GM12865 (cell line): ENCODE results near the gene PDE3B.
"Not testable (repeated sequence)": the region's sequence is repeated elsewhere in the genome, so short reads cannot be mapped to it uniquely, and the experiment has no call there.

Source experiments
- DNase-seq: peaks from one replicate; pipeline ENCODE4 v3.0.0; 2010; ENCODE audit warnings: low read depth
- H3K4me3 ChIP-seq: 2 replicates; pipeline ENCODE4 v1.5.1; 2011; ENCODE audit warnings: mild to moderate bottlenecking, low read depth, low read length, control low read depth
- CTCF ChIP-seq: IDR thresholded peaks from 2 replicates; pipeline ENCODE4 v1.5.1; 2011; ENCODE audit warnings: low read length, control low read depth, low read depth, inconsistent platforms; ENCODE audit not compliant: insufficient read depth; ENCODE audit errors: missing control alignments

Gene PDE3B

GRCh38 chr11:14626650-14627049 lies 17.0 kb upstream of the PDE3B start:
- no peak for TF ChIP-seq CTCF
- H3K4me3 ChIP-seq: no peak overlapping the region
- no peak for DNase-seq

GRCh38 chr11:14633506-14634224 lies 9.9 kb upstream of the PDE3B start:
- not testable (repeated sequence) for DNase-seq, H3K4me3 ChIP-seq

GRCh38 chr11:14634813-14635212 lies 8.8 kb upstream of the PDE3B start:
- no peak for TF ChIP-seq CTCF
- no peak overlapping the region for H3K4me3 ChIP-seq
- no peak for DNase-seq

GRCh38 chr11:14635546-14635945 lies 8.1 kb upstream of the PDE3B start:
- DNase-seq: no peak
- H3K4me3 ChIP-seq: no peak overlapping the region
- no peak for TF ChIP-seq CTCF

- H3K4me3 ChIP-seq: no peak overlapping the region
- DNase-seq: peak; percentile 21
- no peak for TF ChIP-seq CTCF
These were observed 7.5 kb upstream of the PDE3B start for GRCh38 chr11:14636119-14636518.

- no peak for TF ChIP-seq CTCF
- no peak for DNase-seq
- no peak overlapping the region for H3K4me3 ChIP-seq
These were observed 5.7 kb upstream of the PDE3B start for GRCh38 chr11:14637868-14638409.

GRCh38 chr11:14638561-14638960 lies 5.0 kb upstream of the PDE3B start:
- no peak overlapping the region for H3K4me3 ChIP-seq
- no peak for TF ChIP-seq CTCF
- DNase-seq: no peak
